GM21825 (cell line): ENCODE data around the gene ETDC.
"Not testable (repeated sequence)": the region's sequence is repeated elsewhere in the genome, so short reads cannot be mapped to it uniquely, and the experiment has no call there.

Experiments
- ATAC-seq: cut with Tn5 transposase; IDR thresholded peaks from one replicate; pipeline ENCODE4 v1.9.1; 2021; ENCODE audit warnings: mild to moderate bottlenecking, moderate library complexity; ENCODE audit not compliant: unreplicated experiment

Gene ETDC

GRCh38 chrX:135309430-135309923 is at the start of gene ETDC:
Gene ETDC, plus strand, starts transcription at chrX:135309480. Its CDS starts 0 bp downstream, at chrX:135309480.
- no peak for ATAC-seq

GRCh38 chrX:135260976-135261375 is 48.3 kb upstream of the ETDC start:
- not testable (repeated sequence) for ATAC-seq

GRCh38 chrX:135263376-135263775 is 45.9 kb upstream of the ETDC start:
- ATAC-seq: not testable (repeated sequence)

GRCh38 chrX:135264206-135264605 is 45.1 kb upstream of the ETDC start:
- ATAC-seq: no peak

GRCh38 chrX:135273162-135273561 is 36.1 kb upstream of the ETDC start:
- ATAC-seq: no peak

GRCh38 chrX:135275973-135276372 is 33.3 kb upstream of the ETDC start:
- ATAC-seq: no peak

GRCh38 chrX:135287266-135287823 is 21.9 kb upstream of the ETDC start:
- ATAC-seq: no peak

- ATAC-seq: peak; percentile 95
Observed at GRCh38 chrX:135295238-135295943, 13.9 kb upstream of the ETDC start.

- peak; percentile 48 for ATAC-seq
Observed at GRCh38 chrX:135295944-135296305, 13.4 kb upstream of the ETDC start.

GRCh38 chrX:135302269-135302873 is 6.9 kb upstream of the ETDC start:
- no peak for ATAC-seq

GRCh38 chrX:135304741-135305140 is 4.5 kb upstream of the ETDC start:
- no peak for ATAC-seq

GRCh38 chrX:135307171-135307570 is 2.1 kb upstream of the ETDC start:
- no peak for ATAC-seq

- ATAC-seq: no peak
Observed at GRCh38 chrX:135308345-135308855, 880 bp upstream of the ETDC start.

GRCh38 chrX:135315864-135316263 is 6.6 kb downstream of the ETDC start:
- peak; percentile 77 for ATAC-seq

GRCh38 chrX:135324463-135324862 is 15.2 kb downstream of the ETDC start:
- ATAC-seq: no peak

- not testable (repeated sequence) for ATAC-seq
Observed at GRCh38 chrX:135325036-135325818, 15.9 kb downstream of the ETDC start.

- ATAC-seq: no peak
Observed at GRCh38 chrX:135327299-135327698, 18.0 kb downstream of the ETDC start.

- no peak for ATAC-seq
Observed at GRCh38 chrX:135328421-135329005, 19.2 kb downstream of the ETDC start.

- no peak for ATAC-seq
Observed at GRCh38 chrX:135330706-135331105, 21.4 kb downstream of the ETDC start.

GRCh38 chrX:135331525-135331924 is 22.2 kb downstream of the ETDC start:
- no peak for ATAC-seq

GRCh38 chrX:135340831-135341230 is 31.6 kb downstream of the ETDC start:
- ATAC-seq: no peak
